GM21515 (cell line): ENCODE data around the gene GPR156.
"Not testable (repeated sequence)": the region's sequence is repeated elsewhere in the genome, so short reads cannot be mapped to it uniquely, and the experiment has no call there.

Source experiments
- ATAC-seq: cut with Tn5 transposase; IDR thresholded peaks from one replicate; pipeline ENCODE4 v1.9.1; 2021; ENCODE audit not compliant: unreplicated experiment

Gene GPR156

DNA sequence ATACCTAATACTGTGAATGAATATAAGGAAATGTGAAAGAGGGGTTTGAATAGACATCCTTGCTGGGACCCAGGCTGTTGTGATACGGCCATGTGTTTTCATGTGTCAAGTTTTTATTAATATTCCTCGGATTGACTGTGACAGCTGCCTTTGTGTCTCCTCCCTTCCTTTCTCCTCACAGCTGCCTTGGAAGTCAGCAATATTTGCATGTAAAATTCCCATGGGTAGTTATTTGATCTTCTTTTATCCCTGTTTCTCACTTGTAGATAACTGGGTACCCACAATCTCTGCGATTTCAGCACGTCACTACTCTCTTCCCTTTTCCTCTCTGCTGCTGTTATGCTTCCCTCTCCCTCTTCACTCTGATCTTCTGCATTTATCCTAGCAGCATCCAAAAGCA, 9.4 kb downstream of the GPR156 start:
- no peak for ATAC-seq

DNA sequence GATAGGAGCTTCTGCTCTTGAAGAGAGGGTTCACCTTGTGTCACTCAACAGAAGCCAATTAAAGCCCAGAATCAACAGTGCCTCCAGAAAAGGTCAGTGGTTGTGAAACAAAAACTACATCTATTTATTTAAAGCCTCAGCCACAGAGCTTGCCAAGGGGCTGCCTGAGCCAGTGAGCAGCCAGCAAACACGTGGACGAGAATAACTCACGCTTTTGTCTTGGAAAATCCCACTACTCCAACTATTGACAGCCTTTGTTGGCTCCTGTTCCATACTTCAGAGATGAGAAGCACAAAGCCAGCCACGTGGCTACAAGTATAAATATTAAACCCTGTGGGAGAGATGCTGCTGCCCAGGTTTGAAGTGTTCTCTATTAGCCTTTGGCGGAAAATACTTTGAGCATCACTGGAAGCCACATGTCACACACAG, 10.3 kb downstream of the GPR156 start:
- ATAC-seq: no peak

DNA sequence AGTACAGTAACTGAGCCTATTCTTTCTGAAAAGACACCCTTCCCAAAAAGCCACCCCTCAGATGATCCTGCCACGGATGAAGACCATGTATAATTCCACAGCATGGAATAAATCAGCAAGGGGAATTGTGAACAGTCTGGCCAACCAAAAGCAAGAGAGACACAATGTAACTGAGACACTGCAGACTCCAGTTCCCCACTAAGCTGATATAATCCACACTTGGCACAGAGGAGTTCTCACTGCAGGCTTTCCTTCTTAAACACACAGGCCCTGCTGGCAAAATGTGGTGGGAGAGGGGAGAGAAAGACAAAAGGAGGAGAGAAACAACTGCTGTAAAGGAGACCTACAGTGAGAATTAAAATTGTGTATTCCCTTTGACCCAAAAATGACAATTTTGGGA, 12.7 kb downstream of the GPR156 start:
- no peak for ATAC-seq

DNA sequence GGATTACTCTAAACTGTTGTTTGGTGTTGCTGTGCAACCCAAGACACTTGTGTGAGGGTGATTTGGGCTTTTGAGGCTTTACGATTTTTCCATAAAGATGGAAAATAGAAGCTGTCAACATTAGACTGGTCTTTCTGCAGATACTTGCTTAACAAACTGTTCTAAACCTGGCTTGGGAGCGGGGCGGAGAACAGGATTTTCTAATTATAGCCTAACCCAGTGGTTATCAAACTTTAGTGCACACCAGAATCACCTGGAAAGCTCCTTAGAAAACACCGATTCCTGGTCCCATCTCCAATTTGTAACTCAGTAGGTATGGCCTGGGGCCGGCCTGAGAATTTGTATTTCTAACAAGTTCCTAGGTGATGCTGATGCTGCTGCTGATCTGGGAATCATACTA, 19.0 kb downstream of the GPR156 start:
- ATAC-seq: no peak

DNA sequence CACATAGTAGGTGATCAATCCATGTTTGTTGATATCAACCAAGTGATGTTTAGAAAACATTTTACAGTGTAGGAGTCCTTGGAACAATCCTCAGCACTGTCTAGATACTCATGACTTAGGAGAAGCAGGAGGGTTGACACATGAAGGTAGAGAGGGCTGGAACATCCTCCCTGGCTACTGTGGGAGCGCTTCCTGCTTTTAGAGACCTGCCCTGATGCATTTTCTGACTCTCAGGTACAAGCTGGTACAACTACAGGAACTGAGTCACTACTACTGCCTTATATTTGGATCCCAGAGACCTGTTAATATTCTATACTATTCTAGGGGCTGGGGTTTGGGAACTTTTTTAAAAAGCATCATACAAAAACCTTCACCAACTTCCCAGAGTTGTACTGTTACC, 20.1 kb downstream of the GPR156 start:
- no peak for ATAC-seq

DNA sequence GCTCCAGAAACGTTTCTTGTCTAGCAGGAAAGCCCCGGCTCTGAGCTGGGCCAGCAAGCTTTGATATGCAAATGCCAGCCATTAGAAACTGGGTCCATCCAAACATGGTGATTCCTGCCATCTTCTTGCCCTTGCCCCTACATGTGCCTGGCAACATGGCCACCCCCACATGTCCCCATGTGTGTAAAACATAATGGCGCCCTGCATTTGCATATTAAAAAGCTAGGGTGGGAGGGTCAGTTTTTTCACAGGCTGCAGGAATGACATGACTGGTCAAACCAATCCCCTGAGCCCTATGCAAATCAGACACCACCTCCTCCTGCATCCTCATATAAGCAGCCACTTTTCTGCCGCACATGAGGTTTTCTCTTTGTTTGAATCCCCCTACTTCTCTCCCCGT, 21.2 kb downstream of the GPR156 start:
- ATAC-seq: no peak

DNA sequence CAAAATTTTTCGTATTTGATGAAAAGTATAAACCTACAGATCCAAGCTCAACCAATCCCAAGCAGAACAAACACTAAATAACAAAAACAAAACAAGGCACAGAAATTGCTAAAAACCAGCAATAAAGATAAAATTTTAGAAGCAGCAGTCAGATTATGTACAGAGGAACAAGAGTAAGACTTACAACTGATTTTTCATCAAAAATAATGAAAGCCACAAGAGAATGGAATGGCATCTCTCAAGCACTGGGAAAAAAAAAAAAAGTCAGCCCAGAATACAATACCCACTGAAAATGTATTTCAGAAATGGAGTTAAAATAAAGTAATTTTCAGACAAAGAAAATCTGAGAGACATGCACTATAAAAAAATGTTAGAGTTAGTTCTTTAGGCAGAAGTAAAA, 27.0 kb downstream of the GPR156 start:
- ATAC-seq: no peak

DNA sequence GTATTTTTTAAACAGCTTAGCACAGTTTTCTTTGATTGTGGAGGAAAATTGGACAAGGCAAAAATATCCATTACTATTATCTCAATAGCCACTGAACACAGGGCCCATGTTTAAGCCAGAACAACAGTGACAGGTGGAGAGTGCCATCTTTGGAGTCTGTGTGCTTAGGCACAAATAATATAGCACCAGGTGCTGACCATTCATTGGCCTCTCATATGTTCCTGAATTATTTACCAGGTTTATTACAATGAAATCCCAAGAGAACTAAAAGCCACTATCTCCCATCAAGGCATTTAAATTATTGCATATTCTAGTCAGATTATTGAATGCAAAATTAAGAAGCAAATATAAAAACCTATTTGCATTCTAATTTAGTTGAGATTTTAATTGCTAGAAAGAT, 39.6 kb downstream of the GPR156 start:
- no peak for ATAC-seq

DNA sequence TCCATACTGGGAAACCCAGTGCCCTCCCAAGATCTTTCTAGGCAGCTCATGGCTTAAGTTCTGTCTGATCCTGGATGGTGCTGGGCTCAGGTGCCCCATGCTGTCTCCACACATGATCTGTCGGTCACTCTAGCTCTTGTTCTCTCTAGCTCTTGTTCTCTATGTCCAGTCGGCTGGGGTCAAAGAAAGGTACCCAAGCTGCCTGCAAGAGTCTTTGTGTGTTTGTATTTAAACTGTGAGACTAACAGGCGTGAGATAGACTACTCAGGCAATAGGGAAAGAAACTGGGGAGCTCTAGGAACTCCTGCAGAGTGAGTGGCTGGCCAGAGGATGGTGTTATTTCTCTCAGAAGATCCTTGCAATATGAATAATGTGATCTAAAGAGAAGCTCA, 40.2 kb downstream of the GPR156 start:
- ATAC-seq: no peak

DNA sequence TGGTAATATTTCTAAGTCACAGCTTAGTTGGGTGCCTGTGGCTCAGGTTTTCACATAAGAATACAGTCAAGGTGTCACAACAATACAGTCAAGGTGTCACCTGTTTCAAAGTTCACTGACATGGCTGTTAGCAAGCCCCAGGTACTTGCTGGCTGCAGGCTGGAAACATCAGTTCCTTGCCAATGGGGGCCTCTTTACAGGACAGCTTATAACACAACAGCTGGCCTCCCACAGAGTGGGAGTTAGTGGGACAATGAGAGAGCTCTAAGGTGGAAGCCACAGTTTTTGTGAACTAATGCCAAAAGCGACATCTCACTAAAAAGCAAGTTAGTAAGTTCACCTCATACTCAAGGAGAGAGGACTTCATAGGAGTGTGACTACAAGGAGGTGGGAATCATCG, 45.4 kb downstream of the GPR156 start:
- ATAC-seq: no peak

DNA sequence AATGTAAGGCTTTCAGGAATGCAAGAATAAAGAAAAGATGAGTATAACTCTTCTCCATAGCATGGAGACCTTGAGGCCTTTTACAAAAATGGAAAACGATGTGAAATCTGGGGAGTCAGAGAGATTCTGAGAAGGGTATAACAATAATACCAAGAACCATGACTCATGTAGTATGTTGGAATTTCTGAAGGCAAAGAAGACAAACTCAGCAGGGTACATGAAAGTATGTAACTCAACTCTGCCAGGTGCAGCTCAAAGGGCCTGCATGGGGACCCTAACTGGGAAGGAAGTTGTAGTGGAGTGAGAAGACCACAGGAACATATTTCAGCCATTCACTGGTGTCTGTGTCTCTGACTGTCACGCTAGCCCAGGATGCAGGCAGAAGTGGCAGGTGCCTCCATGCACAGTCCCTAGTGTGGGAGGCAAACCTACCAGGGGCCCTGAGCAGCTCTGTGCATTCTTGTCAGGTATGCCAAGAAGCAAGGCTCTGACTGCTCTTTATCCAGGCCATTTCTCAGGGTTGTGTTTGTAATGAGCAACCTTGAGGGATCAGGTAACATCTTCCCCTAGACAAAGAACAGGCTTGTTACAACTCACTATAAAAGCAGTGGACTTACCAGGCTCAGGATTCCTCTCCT, 57.2 kb downstream of the GPR156 start:
- ATAC-seq: no peak

DNA sequence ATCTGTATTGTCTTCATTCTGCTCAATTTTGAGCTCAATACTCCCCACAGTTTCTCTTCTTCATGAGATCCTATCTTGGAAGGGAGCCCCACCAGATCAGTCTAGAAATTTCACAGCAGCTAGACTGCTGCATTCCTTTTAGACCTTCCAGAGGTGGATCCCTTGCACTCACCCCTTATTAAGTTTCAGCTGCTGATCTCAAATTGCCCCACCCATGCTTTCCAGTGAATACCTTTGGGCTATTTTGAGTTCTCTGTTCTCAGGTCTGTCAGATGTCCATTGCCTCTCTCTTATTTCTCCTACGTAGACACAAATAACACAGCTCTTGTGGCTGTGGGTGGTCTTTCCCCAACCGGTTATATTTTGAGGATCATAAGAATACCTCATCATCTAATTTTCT, 60.8 kb downstream of the GPR156 start:
- ATAC-seq: no peak

DNA sequence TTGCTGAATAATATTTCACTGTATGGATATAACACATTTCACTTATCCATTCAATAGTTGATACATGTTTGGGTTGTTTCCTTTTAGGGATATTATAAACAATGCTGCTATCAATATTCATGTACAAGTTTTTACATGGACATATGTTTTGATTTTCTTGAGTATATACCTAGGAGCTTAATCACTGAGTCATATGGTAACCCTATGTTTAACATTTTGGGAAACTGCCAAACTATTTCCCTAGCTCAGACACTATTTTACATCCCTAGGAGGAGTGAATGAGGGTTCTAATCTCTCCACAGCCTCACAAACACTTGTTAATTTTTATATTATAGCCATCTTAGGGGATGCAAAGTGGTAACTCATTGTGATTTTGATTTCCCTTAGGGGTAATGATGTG, 66.0 kb downstream of the GPR156 start:
- ATAC-seq: no peak

DNA sequence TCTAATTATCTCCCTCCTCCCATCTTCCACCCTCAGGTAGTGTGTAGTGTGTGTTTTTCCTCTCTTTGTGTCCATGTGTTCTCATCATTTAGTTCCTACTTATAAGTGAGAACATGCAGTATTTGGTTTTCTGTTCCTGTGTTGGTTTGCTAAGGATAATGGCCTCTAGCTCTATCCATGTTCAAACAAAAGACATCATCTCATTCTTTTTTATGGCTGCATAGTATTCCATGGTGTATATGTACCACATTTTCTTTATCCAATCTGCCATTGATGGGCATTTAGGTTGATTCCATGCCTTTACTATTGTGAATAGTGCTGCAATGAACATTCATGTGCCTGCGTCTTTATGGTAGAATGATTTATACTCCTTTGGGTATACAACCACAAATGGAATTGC, 68.4 kb downstream of the GPR156 start:
- not testable (repeated sequence) for ATAC-seq

DNA sequence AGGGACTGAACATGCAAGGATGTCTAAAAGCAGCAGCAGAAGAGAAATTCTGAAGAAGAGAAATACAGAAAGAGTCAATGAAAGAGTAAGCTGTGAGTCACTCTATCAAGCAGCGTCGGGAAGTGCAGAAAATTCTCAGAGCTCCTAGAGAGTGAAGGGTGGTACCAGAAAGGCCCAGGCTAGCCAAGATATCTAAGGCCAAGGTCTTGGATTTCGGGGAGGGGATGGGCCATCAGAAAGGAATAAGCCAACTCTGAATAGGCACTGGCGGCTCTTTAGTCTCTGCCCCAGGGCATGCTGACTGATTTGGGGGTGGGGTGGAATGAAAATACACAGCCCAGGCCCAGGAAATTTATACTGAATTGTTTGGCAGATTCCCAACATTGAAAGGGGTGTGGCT, 70.8 kb downstream of the GPR156 start:
- no peak for ATAC-seq

DNA sequence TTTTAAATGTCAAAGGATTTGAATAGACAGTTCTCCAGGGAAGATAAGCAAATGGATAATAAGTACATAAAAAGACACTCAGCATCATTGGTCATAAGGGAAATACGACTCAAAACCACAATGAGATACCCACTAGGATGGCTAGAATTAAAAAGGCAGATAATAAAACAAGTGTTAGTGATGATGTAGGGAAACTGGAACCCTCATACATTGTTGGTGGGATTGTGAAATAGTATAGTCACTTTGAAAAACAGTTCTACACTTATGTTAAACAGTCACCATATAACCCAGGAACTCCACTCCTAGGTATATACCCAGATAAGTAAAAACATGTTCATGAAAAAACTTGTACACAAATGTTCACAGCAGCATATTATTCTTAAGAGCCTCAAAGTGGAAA, 72.5 kb downstream of the GPR156 start:
- no peak for ATAC-seq

DNA sequence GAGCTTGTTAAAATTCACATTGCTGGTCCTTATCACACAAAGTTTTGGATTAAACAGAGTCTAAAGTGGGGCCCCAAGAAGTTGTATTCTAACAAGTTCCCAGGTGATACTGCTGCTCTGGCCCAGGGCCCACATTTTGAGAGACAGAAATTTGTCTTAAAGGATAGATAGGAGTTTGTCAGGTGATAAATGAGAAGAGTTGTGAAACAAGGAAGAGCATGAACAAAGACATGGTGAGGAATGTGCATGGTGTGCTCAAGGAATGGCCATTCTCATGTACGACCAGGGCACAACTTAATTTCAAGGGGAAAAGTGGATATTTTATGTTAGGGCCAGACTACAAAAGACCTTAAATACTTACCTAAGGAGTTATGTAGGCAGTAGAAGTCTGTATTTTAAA, 75.6 kb downstream of the GPR156 start:
- ATAC-seq: no peak

DNA sequence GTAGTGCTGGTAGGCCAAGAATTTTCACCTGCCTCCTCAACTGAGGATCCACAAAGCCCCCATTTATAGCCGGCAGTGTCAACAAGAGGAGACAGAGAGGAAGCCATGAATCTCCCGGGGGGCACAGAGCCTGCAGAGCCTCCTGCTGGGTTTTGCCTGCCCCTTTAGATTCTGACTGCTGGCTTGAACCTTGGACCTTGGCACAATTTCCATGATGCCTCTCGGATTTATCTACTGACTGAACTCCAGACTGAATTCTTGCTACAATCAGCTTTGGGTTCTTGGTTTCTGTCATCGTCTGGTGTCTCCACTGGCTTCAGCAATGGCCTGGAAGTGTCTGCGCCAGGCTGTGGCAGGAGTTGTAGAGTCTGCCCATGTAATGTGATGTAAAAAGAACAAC, 80.7 kb downstream of the GPR156 start:
- no peak for ATAC-seq

DNA sequence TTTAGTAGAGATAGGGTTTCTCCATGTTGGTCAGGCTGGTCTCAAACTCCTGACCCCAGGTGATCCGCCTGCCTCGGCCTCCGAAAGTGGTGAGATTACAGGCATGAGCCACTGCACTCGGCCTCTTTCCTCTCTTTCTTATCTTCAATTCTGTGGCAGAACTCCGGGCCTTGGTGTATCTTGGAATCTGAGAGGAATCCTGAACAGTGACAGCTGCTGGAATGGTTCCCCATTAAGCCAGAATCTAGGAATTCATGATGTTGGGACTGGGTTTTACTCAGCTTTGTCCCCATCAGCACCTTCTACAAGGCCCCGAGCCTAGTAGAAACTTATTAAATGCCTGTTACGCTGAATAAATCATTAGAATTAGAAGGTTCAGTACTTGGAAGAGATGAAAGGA, 81.4 kb downstream of the GPR156 start:
- no peak for ATAC-seq

DNA sequence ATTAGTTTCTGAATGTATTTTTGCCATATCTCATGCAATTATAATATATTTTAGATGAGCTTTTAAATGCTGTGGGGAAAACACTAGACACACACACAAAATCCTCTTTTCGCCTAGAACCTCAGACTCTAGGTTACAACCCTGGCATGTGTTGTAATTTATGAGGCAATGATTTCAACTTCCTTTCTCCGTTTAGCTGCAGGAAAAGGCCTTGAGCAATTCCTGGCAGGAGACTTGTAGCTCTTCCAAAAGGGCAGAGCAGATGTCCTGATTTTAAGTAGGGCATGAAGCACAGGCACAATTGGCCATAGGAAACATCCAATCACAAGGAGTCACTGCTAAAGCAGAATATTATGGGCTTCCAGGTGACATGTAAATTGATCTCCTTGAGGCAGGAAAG, 82.0 kb downstream of the GPR156 start:
- ATAC-seq: no peak

DNA sequence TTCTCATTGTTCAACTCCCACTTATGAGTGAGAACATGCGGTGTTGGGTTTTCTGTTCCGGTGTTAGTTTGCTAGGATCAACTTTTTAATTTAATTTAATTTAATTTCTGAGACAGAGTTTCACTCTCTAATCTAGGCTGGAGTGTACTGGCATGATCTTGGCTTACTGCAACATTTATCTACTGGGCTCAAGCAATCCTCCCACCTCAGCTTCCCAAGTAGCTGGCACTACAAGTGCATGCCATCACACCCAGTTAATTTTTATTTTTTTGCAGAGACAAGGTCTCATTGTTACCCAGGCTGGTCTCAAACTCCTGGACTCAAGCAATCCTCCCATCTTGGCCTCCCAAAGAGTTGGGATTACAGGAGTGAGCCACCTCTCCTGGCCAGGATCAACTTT, 82.7 kb downstream of the GPR156 start:
- no peak for ATAC-seq

DNA sequence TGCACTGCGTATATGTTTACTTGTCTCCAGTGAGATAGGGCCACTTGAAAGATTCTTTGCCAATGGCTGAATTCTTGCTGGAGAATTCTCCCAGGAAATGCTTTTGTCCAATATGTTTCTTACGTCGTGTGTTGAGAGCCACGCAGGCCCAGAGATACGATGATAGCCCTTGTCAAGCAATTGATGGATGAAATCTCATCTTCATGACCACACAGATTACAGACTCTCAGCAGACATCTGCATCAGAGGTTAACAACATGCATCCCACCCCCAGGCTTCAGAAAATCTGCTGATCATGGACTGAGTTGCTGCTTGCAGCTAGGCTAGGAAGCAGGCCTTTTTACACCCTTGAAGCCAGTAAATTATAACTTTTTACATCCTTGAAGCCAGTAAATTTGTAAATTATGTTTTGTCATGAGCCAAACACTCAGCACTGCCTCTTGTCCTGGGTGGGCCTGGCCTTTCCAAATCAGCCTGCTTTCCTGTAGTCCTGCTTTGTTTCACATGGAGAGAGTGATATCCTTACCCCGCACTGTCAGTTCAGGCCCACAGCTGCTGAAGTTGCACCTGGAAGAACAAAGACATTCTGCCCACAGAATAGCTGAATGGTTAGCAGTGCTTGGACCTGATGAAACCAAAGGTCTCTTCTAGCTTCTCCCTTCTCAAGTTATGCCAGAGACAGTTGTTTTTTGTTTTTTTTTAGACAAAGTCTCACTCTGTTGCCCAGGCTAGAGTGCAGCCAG, 84.4 kb downstream of the GPR156 start:
- no peak for ATAC-seq

DNA sequence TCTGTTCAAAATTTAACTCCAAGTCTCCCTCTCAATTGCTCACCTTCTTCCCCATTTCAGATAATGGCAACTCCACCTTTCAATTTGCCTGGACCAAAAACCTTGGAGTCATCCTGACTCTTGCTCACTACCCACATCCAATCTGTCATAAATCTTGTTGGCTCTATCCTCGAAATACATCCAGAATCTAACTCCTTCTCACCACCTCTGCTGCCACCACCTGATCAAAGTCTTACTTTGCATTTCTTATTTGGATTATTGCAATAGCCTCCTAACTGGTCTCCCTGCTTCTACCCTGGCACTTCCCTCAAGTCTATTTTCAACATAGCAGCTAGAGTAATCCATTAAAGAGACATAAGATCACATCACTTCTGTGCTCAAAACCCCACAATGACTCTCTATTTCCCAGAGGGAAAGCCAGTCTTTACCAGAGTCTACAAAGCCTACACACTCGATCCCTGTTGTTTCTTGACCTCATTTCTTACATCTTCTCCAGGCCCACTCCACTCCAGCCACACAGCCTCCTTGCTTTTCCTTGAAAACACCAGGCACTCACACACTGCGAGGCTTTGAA, 86.6 kb downstream of the GPR156 start:
- ATAC-seq: no peak
